Endothelial cell of hepatic sinusoid (primary cell): ENCODE data around the gene COPS6.

ENCODE experiments used
- in situ Hi-C: cut with HindIII; loops from 2 replicates; pipeline ENCODE4 v1.10.0; 2017; ENCODE audit warnings: low sequenced_read_pairs

The COPS6 gene

DNA sequence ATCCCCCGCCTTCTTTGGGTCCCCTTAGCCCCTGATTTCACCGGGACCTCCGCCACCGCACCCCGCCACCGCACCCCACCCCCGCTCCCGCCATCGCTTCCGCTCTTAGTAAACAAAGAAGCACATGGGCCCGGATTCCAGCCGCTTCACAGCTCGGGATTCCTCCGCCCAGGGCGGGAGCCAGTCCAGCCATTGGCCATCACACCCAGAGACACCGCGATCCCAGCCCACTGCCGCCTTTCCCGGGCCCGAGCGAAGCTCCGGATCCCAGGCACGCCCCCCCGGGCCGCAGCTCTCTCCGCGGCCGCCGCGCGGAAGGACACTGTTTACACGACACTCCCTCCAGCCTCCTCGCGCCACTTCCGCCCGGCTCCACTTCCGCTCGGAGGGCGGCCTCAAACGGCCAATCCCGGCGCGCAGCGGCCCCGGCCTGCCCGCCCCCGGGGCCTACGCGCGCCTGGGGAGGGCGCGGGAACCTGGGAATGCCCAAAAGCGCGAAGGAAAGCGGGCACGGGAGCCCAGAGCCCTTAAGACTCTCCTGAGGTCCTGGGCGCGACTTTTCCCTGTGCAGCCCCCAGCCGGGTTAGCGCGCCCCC lies 11.7 kb downstream of the COPS6 start:
- in situ Hi-C loops = no loop called here

GRCh38 chr7:100101016-100101862 lies 12.5 kb downstream of the COPS6 start, which contains the start of the genes AP4M1 and MCM7:
Gene AP4M1, plus strand, starts transcription at chr7:100101643. Its CDS starts 72 bp downstream, at chr7:100101715.
Gene MCM7, minus strand, starts transcription at chr7:100101397. Its CDS starts 103 bp downstream, at chr7:100101294.
- in situ Hi-C loops = no loop called here

DNA sequence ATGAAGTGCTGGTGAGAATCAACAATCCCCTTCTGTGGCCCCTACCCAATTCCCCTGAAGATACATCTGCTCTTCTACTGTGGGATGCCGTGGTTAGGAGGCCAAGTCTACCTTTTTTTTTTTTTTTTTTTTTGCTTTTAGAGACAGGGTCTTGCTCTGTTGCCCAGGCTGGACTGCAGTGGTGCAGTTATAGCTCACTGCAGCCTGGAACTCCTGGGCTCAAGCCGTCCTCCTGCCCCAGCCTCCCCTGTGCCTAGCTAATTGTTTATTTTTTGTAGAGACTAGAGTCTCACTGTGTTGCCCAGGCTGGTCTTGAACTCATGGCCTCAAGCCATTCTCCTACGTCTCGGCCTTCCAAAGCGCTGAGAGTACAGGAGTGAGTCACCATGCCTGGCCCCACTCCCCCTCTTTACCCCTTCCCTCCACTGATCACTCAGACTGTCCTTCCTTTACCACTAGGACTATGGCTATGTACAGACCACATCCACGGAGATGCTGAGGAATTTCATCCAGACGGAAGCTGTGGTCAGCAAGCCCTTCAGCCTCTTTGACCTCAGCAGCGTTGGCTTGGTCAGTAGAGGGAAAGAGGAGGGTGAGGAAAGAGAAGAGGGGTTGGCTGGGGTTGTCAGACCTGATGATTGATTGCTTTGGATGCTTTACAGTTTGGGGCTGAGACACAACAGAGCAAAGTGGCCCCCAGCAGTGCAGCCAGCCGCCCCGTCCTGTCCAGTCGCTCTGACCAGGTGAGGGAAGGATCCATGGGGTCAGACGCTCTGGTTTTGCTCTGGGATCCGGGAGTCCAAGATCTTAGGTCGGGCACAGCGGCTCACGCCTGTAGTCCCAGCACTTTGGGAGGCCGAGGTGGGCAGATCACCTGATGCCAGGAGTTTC lies 14.4 kb downstream of the COPS6 start:
- in situ Hi-C loops = no loop called here

DNA sequence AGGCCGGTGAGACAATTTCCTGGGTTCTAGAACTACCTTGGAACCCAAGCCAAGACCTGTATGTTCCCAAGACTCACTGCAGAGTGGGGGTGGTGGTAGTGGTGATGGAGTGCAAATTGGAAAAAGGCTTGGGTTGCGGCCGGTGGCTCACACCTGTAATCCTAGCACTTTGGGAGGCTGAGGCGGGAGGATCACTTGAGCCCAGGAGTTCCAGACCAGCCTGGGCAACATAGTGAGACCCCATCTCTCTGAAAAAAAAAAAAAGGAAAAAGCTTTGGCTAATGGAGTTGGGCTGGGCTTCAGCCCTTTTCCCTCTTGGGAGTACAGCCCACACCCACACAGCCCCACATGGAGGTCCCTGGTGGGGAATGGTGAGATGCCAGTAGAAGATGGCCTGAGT lies 16.8 kb downstream of the COPS6 start:
- in situ Hi-C loops = no loop called here

GRCh38 chr7:100106633-100107032 lies 17.9 kb downstream of the COPS6 start:
- in situ Hi-C loops = no loop called here

GRCh38 chr7:100107125-100107737 lies 18.5 kb downstream of the COPS6 start:
- in situ Hi-C loops = no loop called here

DNA sequence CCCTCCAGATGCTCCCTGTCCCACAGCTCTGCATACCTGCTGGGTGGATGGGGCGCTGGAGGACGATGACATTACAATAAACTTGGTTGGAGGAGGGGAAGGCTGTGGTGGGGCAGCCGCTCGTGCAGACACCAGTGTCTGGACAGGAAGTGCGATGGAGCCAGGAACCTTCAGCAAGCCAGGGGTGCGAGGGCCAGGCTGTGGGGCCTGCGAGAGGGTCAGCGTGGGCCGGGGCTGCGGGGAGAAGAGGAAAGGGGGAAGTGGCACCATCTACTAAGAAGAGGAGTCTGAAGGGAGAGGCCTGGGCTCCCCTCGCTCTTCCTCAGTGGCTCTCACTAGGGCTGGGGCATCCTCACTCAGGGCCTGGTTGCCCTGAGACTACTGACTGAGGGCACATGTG lies 19.1 kb downstream of the COPS6 start:
- in situ Hi-C loops = no loop called here

DNA sequence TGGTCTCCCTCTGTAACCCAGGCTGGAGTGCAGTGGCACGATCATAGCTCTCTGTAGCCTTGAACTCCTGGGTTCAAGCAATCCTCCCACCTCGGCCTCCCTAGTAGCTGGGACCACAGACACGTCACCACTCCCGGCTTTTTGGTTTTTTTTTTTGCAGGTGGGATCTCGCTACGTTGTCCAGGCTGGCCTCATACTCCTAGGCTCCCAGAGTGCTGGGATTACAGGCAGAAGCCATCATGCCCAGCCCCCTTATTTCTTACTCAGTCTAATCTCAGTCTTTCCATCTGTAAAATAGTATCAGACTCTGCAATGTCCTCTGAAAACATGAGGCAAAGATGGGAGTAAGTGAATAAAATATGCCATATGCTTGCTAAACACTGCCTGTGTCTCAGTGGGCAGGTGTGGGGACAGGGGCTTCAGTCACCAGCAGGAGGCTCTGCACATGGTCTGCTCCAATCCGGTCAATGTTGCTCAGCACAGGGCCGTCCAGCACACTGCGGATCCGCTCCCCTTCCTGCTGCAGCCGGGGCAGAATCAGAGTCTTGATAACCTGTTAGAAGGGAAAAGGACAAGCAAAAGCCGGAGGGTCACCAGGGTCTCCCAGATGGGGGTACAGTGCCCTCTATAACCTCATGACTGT lies 20.9 kb downstream of the COPS6 start:
- in situ Hi-C loops = no loop called here

DNA sequence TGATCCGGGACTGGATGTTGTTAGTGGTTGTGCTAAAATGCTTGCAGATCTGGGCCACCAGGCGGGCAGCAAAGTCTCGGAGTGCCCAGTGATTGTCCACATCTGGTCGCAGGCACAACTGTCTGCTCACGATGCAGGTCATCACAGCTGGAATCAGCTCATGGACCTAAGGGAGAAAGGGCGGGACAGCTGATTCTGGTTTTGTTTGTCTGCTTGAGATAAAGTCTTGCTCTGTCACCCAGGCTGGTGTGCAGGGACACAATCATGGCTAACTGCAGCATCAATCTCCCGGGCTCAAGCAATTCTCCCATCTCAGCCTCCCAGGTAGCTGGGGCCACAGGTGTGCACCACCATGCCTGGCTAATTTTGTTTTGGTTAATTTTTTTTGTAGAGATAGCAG lies 22.4 kb downstream of the COPS6 start:
- in situ Hi-C loops = no loop called here

- in situ Hi-C loops = no loop called here
Measured at GRCh38 chr7:100111914-100112313, 23.1 kb downstream of the COPS6 start.

GRCh38 chr7:100115026-100115425 lies 26.3 kb downstream of the COPS6 start:
- in situ Hi-C loops = no loop called here

GRCh38 chr7:100118388-100119071 lies 29.8 kb downstream of the COPS6 start:
- in situ Hi-C loops = no loop called here

- in situ Hi-C loops = no loop called here
Measured at GRCh38 chr7:100119072-100119969, 30.6 kb downstream of the COPS6 start, which contains the start of the genes CNPY4 and TAF6. Gene CNPY4, plus strand, starts transcription at chr7:100119634. Its CDS starts 111 bp downstream, at chr7:100119745. Gene TAF6, minus strand, starts transcription at chr7:100119358. Its CDS starts 5,149 bp downstream, at chr7:100114209.

DNA sequence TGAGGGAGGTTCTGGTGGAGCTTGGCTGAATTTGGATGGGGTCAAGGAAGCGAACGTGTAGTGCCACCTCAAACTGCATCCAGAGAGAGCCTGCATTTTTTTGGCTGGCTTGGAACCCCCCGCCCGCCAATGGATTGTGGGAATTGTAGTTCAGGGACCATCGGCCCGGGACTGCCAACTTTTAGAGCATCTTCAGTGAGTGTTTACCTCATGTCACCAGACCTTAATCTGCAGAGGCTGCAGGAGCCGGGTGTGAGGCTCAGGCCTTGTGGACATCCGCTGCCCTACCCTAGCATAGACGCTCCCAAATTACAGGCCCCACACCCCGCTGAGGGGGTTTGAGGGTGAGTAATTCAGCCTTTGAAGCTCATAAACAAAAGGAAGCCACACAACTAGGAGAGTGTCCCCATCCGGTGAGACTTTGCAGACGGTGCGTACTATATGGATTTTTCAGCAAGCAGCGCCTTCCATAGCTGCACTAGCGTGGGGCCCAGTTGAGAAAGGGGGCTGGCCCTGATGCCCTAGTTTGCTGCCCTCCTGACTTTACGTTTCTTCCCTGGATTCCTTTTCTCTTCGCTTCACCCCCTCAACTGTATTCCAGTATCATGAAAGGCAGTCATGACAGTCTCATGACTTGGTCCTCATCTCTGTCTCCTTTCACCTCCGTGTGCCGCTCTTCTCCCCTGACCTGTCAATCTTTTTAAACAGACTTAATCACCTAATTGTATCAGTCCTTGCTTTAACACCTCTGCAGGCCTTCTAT lies 31.4 kb downstream of the COPS6 start:
- in situ Hi-C loops = no loop called here

DNA sequence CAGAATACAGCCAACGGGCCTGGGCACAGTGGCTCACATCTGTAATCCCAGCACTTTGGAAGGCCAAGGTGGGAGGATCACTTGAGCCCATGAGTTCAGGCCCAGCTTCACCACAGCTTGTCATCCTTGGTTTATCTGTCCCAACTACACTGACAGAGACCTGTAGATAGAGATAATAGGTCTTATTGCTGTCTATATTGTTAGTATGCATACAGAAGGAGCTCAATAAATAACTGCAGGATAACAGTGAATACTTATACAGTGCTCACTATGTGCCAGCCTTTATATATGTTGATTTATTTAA lies 31.9 kb downstream of the COPS6 start:
- in situ Hi-C loops = no loop called here

GRCh38 chr7:100122067-100122466 lies 33.3 kb downstream of the COPS6 start:
- in situ Hi-C loops = no loop called here

- in situ Hi-C loops = no loop called here
Measured at GRCh38 chr7:100122568-100122967, 33.8 kb downstream of the COPS6 start.
